CD14-positive monocyte (primary cell): ENCODE measurements around the gene SS18L1. TPM values are rescaled to one million over a fixed set of nuclear protein-coding genes. Genes with fewer than 3 reads are reported as not detected.

Source experiments
- DNase-seq, 3 donors: peaks; one replicate each; pipeline ENCODE4 v3.0.0-alpha.2; 2011 to 2022
- H2AFZ ChIP-seq: 2 replicates; pipeline ENCODE4 v1.6.0; 2012; ENCODE audit warnings: mild to moderate bottlenecking, low read depth, low read length, inconsistent platforms; ENCODE audit not compliant: insufficient read depth, poor library complexity, severe bottlenecking
- H3K27ac ChIP-seq, 2 donors: 1 replicate in 1 of 2; 2 replicates in 1 of 2; pipeline ENCODE4 v1.5.1; 2012 to 2013; ENCODE audit warnings: low read length in 2 of 2, control low read depth in 1 of 2, inconsistent platforms in 1 of 2, low read depth in 1 of 2, mild to moderate bottlenecking in 1 of 2
- H3K27me3 ChIP-seq, 2 donors: one replicate each; pipeline versions ENCODE4 v1.6.0 to v1.6.1; 2011 to 2013; ENCODE audit warnings: low read length in 2 of 2; ENCODE audit not compliant: control insufficient read depth in 2 of 2, insufficient read depth in 2 of 2
- H3K36me3 ChIP-seq, 2 donors: replicated peaks in 1 of 2; 1 replicate in 1 of 2; 2 replicates in 1 of 2; pipeline versions ENCODE4 v1.5.1 to v1.6.1; 2012 to 2013; ENCODE audit warnings: low read length in 2 of 2, control low read depth in 1 of 2, inconsistent platforms in 1 of 2, mild to moderate bottlenecking in 1 of 2; ENCODE audit not compliant: insufficient read depth in 2 of 2, control insufficient read depth in 1 of 2
- H3K4me1 ChIP-seq, 2 donors: 1 replicate in 1 of 2; 2 replicates in 1 of 2; pipeline versions ENCODE4 v1.5.1 to v1.6.1; 2012 to 2013; ENCODE audit warnings: low read length in 2 of 2, control low read depth in 1 of 2, inconsistent platforms in 1 of 2, mild to moderate bottlenecking in 1 of 2, moderate library complexity in 1 of 2; ENCODE audit not compliant: insufficient read depth in 2 of 2, control insufficient read depth in 1 of 2
- H3K4me2 ChIP-seq: replicated peaks from 2 replicates; pipeline ENCODE3; 2012; ENCODE audit warnings: low read length, moderate library complexity, mild to moderate bottlenecking; ENCODE audit not compliant: poor library complexity, severe bottlenecking; ENCODE audit errors: extremely low read depth
- H3K4me3 ChIP-seq, 3 experiments: fragments of 200-600 bp in 1 of 3; sonication (generic) in 1 of 3; replicated peaks in 1 of 3; 1 replicate in 2 of 3; 2 replicates in 1 of 3; pipeline ENCODE4 v1.5.1; 2011 to 2013; ENCODE audit warnings: low read length in 3 of 3, mild to moderate bottlenecking in 3 of 3, control low read depth in 2 of 3, low read depth in 2 of 3, inconsistent platforms in 1 of 3, moderate library complexity in 1 of 3
- H3K79me2 ChIP-seq: 2 replicates; pipeline ENCODE4 v1.6.0; 2012; ENCODE audit warnings: mild to moderate bottlenecking, control low read depth, inconsistent platforms, low read length, moderate library complexity; ENCODE audit not compliant: insufficient read depth
- H3K9ac ChIP-seq: 2 replicates; pipeline ENCODE4 v1.6.0; 2017; ENCODE audit warnings: low read length, mild to moderate bottlenecking; ENCODE audit not compliant: insufficient read depth, poor library complexity, severe bottlenecking
- H3K9me3 ChIP-seq, 2 donors: replicated peaks in 1 of 2; 1 replicate in 1 of 2; 2 replicates in 1 of 2; pipeline versions ENCODE4 v1.5.1 to v1.6.1; 2012 to 2013; ENCODE audit warnings: low read length in 2 of 2, control low read depth in 1 of 2; ENCODE audit not compliant: control insufficient read depth in 1 of 2, insufficient read depth in 1 of 2
- H4K20me1 ChIP-seq: 2 replicates; pipeline ENCODE4 v1.6.0; 2012; ENCODE audit warnings: mild to moderate bottlenecking, low read length, control low read depth, moderate library complexity; ENCODE audit not compliant: insufficient read depth
- H3K27ac Mint-ChIP-seq, 7 donors: one replicate each; pipeline ENCODE4 v1.8.0; 2020; ENCODE audit warnings: mild to moderate bottlenecking in 7 of 7, mixed read lengths in 7 of 7, moderate library complexity in 6 of 7, inconsistent platforms in 2 of 7
- H3K27me3 Mint-ChIP-seq, 3 donors: one replicate each; pipeline ENCODE4 v1.8.0; 2021 to 2022; ENCODE audit warnings: low read depth in 3 of 3, mild to moderate bottlenecking in 3 of 3, mixed read lengths in 3 of 3, moderate library complexity in 3 of 3, inconsistent platforms in 1 of 3
- H3K36me3 Mint-ChIP-seq, 2 donors: one replicate each; pipeline ENCODE4 v1.8.0; 2020; ENCODE audit warnings: mixed read lengths in 2 of 2, inconsistent platforms in 1 of 2, mild to moderate bottlenecking in 1 of 2
- H3K4me1 Mint-ChIP-seq: one replicate; pipeline ENCODE4 v1.8.0; 2020; ENCODE audit warnings: mild to moderate bottlenecking, mixed read lengths
- H3K4me3 Mint-ChIP-seq, 2 donors: one replicate each; pipeline ENCODE4 v1.8.0; 2020; ENCODE audit warnings: mild to moderate bottlenecking in 2 of 2, mixed read lengths in 2 of 2, moderate library complexity in 1 of 2
- H3K9me3 Mint-ChIP-seq, 7 donors: one replicate each; pipeline ENCODE4 v1.8.0; 2020 to 2022; ENCODE audit warnings: mixed read lengths in 7 of 7, mild to moderate bottlenecking in 6 of 7, moderate library complexity in 6 of 7, inconsistent platforms in 2 of 7
- CTCF ChIP-seq: fragments of 200-600 bp; IDR thresholded peaks from one replicate; pipeline ENCODE4 v1.8.0; 2022; ENCODE audit warnings: antibody characterized with exemption, mild to moderate bottlenecking
- WGBS: methylation state at CpG from one replicate; pipeline ENCODE4 v1.1.5; 2013; ENCODE audit warnings: missing lambda C conversion rate; ENCODE audit not compliant: insufficient coverage; 5-methylcytosine and 5-hydroxymethylcytosine counted together
- intact Hi-C, 2 donors: fragments of 100-400 bp; cut with micrococcal nuclease; formaldehyde crosslinking; loops; one replicate each; pipeline versions ENCODE4 v1.15.0 to v1.15.1; 2023
- polyA plus RNA-seq, 3 donors: library from polyadenylated mRNA; depleted of rRNA in 1 of 3; unstranded in 2 of 3; stranded (reverse) in 1 of 3; fragments of 300-500 nt in 2 of 3; fragments of >200 nt in 1 of 3; fragmentation: Illumina TruSeq in 2 of 3; gene quantifications; 1 replicate in 2 of 3; 2 replicates in 1 of 3; pipeline ENCODE4 v1.2.3, GENCODE V29; 2012 to 2021

SS18L1 gene
- polyA plus RNA-seq, 3 donors, result 0.75 to 16.5 (median 1.1) TPM

- Mint-ChIP-seq H3K4me3 (no peak overlapping the region), H3K27ac (peak overlapping the region in 1 of 7 donors; percentile 20), H3K36me3 (peaks cover 56 to 78% of the 10 kb centered on the region in 2 donors), H3K9me3 (no peaks in the 10 kb centered on the region), H3K4me1 (no peaks in the 10 kb centered on the region), H3K27me3 (peaks cover 0 to 5% (median 0%) of the 10 kb centered on the region in 3 donors)
- DNase-seq, result no peak
- Histone ChIP-seq H3K9me3 (no peaks in the 10 kb centered on the region), H3K36me3 (peaks cover 54 to 91% of the 10 kb centered on the region in 2 donors), H3K27ac (no peak overlapping the region), H3K4me3 (no peak overlapping the region), H3K4me2 (no peak overlapping the region), H2AFZ (no peak overlapping the region), H3K27me3 (no peaks in the 10 kb centered on the region), H4K20me1 (peaks cover 20% of the 10 kb centered on the region), H3K9ac (no peak overlapping the region), H3K4me1 (no peaks in the 10 kb centered on the region), H3K79me2 (peaks cover 11% of the 10 kb centered on the region)
- TF ChIP-seq CTCF, result no peak
- WGBS, result no CpG with 5 or more reads among the region's 10 CpGs
- intact Hi-C loops, result no loop called here
These were observed 52.7 kb downstream of the SS18L1 start for GRCh38 chr20:62196286-62196685.

GRCh38 chr20:62197311-62197710 is 53.7 kb downstream of the SS18L1 start:
- H4K20me1 ChIP-seq, result peaks cover 10% of the 10 kb centered on the region
- H3K36me3 ChIP-seq, result peaks cover 63 to 91% of the 10 kb centered on the region in 2 donors
- TF ChIP-seq CTCF, result no peak
- H3K36me3 Mint-ChIP-seq, result peaks cover 60 to 87% of the 10 kb centered on the region in 2 donors
- H3K27ac ChIP-seq, result no peak overlapping the region
- H3K27me3 ChIP-seq, result no peaks in the 10 kb centered on the region
- H3K4me1 ChIP-seq, result no peaks in the 10 kb centered on the region
- WGBS, result 91% methylated on average over 7 of the region's 9 CpGs
- DNase-seq, result no peak
- H3K9ac ChIP-seq, result no peak overlapping the region
- H3K27me3 Mint-ChIP-seq, result peaks cover 0 to 5% (median 0%) of the 10 kb centered on the region in 3 donors
- no peaks in the 10 kb centered on the region for H3K9me3 Mint-ChIP-seq
- intact Hi-C loops, result no loop called here
- H3K4me1 Mint-ChIP-seq, result no peaks in the 10 kb centered on the region
- no peaks in the 10 kb centered on the region for H3K9me3 ChIP-seq
- no peak overlapping the region for H3K4me2 ChIP-seq
- H3K79me2 ChIP-seq, result peaks cover 6% of the 10 kb centered on the region
- no peak overlapping the region for H3K4me3 Mint-ChIP-seq
- no peak overlapping the region for H3K27ac Mint-ChIP-seq
- H2AFZ ChIP-seq, result no peak overlapping the region
- no peak overlapping the region for H3K4me3 ChIP-seq
